Liver (tissue), 9 donors: ENCODE results near the gene MGAT4A. TPM values are rescaled to one million over a fixed set of nuclear protein-coding genes. Genes with fewer than 3 reads are reported as not detected.

Experiments
- DNase-seq: peaks from one replicate; pipeline ENCODE4 v3.0.0-alpha.2; 2017; ENCODE audit warnings: low spot score
- H3K27ac ChIP-seq, 2 donors: one replicate each; pipeline ENCODE4 v1.7.0; 2013; ENCODE audit warnings: inconsistent platforms in 2 of 2, low read length in 2 of 2, control low read depth in 1 of 2, low read depth in 1 of 2, mild to moderate bottlenecking in 1 of 2
- H3K27me3 ChIP-seq, 4 donors: one replicate each; pipeline versions ENCODE4 v1.6.1 to v1.7.0; 2013; ENCODE audit warnings: low read length in 3 of 4, inconsistent platforms in 1 of 4, mild to moderate bottlenecking in 1 of 4, moderate library complexity in 1 of 4; ENCODE audit not compliant: control insufficient read depth in 4 of 4, insufficient read depth in 4 of 4
- H3K36me3 ChIP-seq, 4 donors: one replicate each; pipeline versions ENCODE4 v1.6.1 to v1.7.0; 2013; ENCODE audit warnings: low read length in 3 of 4, mild to moderate bottlenecking in 3 of 4, low read depth in 1 of 4, moderate library complexity in 1 of 4; ENCODE audit not compliant: control insufficient read depth in 4 of 4, insufficient read depth in 3 of 4
- H3K4me1 ChIP-seq, 4 donors: one replicate each; pipeline versions ENCODE4 v1.6.1 to v1.7.0; 2013; ENCODE audit warnings: low read length in 3 of 4, mild to moderate bottlenecking in 3 of 4, moderate library complexity in 1 of 4; ENCODE audit not compliant: control insufficient read depth in 4 of 4, insufficient read depth in 4 of 4
- H3K4me3 ChIP-seq, 3 donors: one replicate each; pipeline versions ENCODE4 v1.6.1 to v1.7.0; 2013; ENCODE audit warnings: low read length in 3 of 3, control low read depth in 1 of 3, low read depth in 1 of 3, mild to moderate bottlenecking in 1 of 3
- H3K9ac ChIP-seq, 2 donors: one replicate each; pipeline ENCODE4 v1.7.0; 2013; ENCODE audit warnings: low read length in 2 of 2, mild to moderate bottlenecking in 2 of 2, moderate library complexity in 2 of 2, control low read depth in 1 of 2, low read depth in 1 of 2
- H3K9me3 ChIP-seq, 4 donors: one replicate each; pipeline versions ENCODE4 v1.6.1 to v1.7.0; 2013; ENCODE audit warnings: low read length in 3 of 4; ENCODE audit not compliant: control insufficient read depth in 4 of 4
- ATF3 ChIP-seq: IDR thresholded peaks from 2 replicates; pipeline ENCODE4 v1.6.1; 2016; ENCODE audit warnings: antibody characterized with exemption
- CTCF ChIP-seq: fragments of 150-350 bp; IDR thresholded peaks from 2 replicates; pipeline ENCODE4 v1.5.1; 2017; ENCODE audit warnings: improper control_type of control experiment, low read depth, low read length; ENCODE audit not compliant: missing input control
- EGR1 ChIP-seq, 2 donors: IDR thresholded peaks; 2 replicates each; pipeline ENCODE4 v1.6.1; 2016 to 2018; ENCODE audit warnings: antibody characterized with exemption in 2 of 2, low read depth in 2 of 2
- FOXA2 ChIP-seq: IDR thresholded peaks from 2 replicates; pipeline ENCODE4 v1.6.1; 2016; ENCODE audit warnings: antibody characterized with exemption
- GABPA ChIP-seq, 2 donors: IDR thresholded peaks in 1 of 2; conservative IDR thresholded peaks in 1 of 2; 2 replicates each; pipeline ENCODE4 v1.6.1; 2016; ENCODE audit warnings: antibody characterized with exemption in 2 of 2, mild to moderate bottlenecking in 1 of 2, moderate library complexity in 1 of 2
- HNF4A ChIP-seq, 2 donors: conservative IDR thresholded peaks; 2 replicates each; pipeline ENCODE4 v1.6.1; 2016; ENCODE audit warnings: antibody characterized with exemption in 2 of 2, mild to moderate bottlenecking in 2 of 2
- HNF4G ChIP-seq: IDR thresholded peaks from 2 replicates; pipeline ENCODE4 v1.6.1; 2016; ENCODE audit warnings: antibody characterized with exemption
- MAX ChIP-seq: IDR thresholded peaks from 2 replicates; pipeline ENCODE4 v1.6.1; 2016; ENCODE audit warnings: antibody characterized with exemption
- NR2F2 ChIP-seq: IDR thresholded peaks from 2 replicates; pipeline ENCODE4 v1.6.1; 2016; ENCODE audit warnings: antibody characterized with exemption
- RAD21 ChIP-seq, 2 donors: IDR thresholded peaks; 2 replicates each; pipeline ENCODE4 v1.6.1; 2016; ENCODE audit warnings: antibody characterized with exemption in 2 of 2, mild to moderate bottlenecking in 2 of 2
- REST ChIP-seq: IDR thresholded peaks from 2 replicates; pipeline ENCODE4 v1.6.1; 2016; ENCODE audit warnings: antibody characterized with exemption, mild to moderate bottlenecking
- RXRA ChIP-seq, 2 donors: IDR thresholded peaks; 2 replicates each; pipeline ENCODE4 v1.6.1; 2017 to 2018; ENCODE audit warnings: antibody characterized with exemption in 2 of 2, mild to moderate bottlenecking in 1 of 2
- SP1 ChIP-seq: IDR thresholded peaks from 2 replicates; pipeline ENCODE4 v1.6.1; 2018; ENCODE audit warnings: antibody characterized with exemption, mild to moderate bottlenecking
- YY1 ChIP-seq: IDR thresholded peaks from 2 replicates; pipeline ENCODE4 v1.6.1; 2016; ENCODE audit warnings: antibody characterized with exemption, mild to moderate bottlenecking
- ZBTB33 ChIP-seq: IDR thresholded peaks from 2 replicates; pipeline ENCODE4 v1.6.1; 2016; ENCODE audit warnings: antibody characterized with exemption
- WGBS: extraction: QIAGEN DNeasy Blood & Tissue Kit; methylation state at CpG from one replicate; pipeline ENCODE4 v1.1.7; 2013; 5-methylcytosine and 5-hydroxymethylcytosine counted together
- polyA plus RNA-seq, 2 donors: library from polyadenylated mRNA; stranded (reverse) in 1 of 2; unstranded in 1 of 2; fragments of 200-250 nt in 1 of 2; fragments of >200 nt in 1 of 2; fragmentation: Nextera tagmentation in 1 of 2; extraction: Ambion mirVana in 1 of 2; gene quantifications; one replicate each; pipeline versions ENCODE4 v1.2.1 to v1.2.3, GENCODE V29; 2013 to 2015
- total RNA-seq, 2 donors: library from RNA; depleted of rRNA; stranded (reverse); fragments of >200 nt; gene quantifications; one replicate each; pipeline ENCODE4 v1.2.3, GENCODE V29; 2014
- donor health status: healthy.
- donor health status: healthy.
- donor health status: healthy.
- donor health status: healthy.
- donor health status: healthy.

The MGAT4A gene
- total and polyA plus RNA-seq, 4 donors, result 2.7 to 17.3 (median 5.4) TPM

- no peak for DNase-seq
- no peak overlapping the region for H3K4me3 ChIP-seq
- H3K27ac ChIP-seq, result no peak overlapping the region
- 86% methylated on average over 1 of the region's 1 CpG for WGBS
- H3K4me1 ChIP-seq, result no peaks in the 10 kb centered on the region
- H3K9ac ChIP-seq, result no peak overlapping the region
- peaks cover 0 to 4% (median 0%) of the 10 kb centered on the region in 4 donors for H3K36me3 ChIP-seq
- H3K9me3 ChIP-seq, result no peaks in the 10 kb centered on the region
- no peak for TF ChIP-seq FOXA2
- no peak for TF ChIP-seq RXRA (IDR thresholded peaks at IDR 0.05)
- TF ChIP-seq MAX, result no peak
- TF ChIP-seq NR2F2, result no peak
- TF ChIP-seq HNF4A (conservative IDR thresholded peaks at IDR 0.05), result no peak
- no peak for TF ChIP-seq SP1
- no peak for TF ChIP-seq EGR1 (IDR thresholded peaks at IDR 0.05; ENCODE audit: low read depth in 2 of 2)
- no peak for TF ChIP-seq CTCF
- no peak for TF ChIP-seq HNF4G
- no peak for TF ChIP-seq GABPA (IDR thresholded peaks at IDR 0.05 in 1 of 2, conservative IDR thresholded peaks at IDR 0.05 in 1 of 2)
- TF ChIP-seq ATF3, result no peak
- no peak for TF ChIP-seq RAD21 (IDR thresholded peaks at IDR 0.05)
- no peak for TF ChIP-seq YY1
- TF ChIP-seq ZBTB33, result no peak
- H3K27me3 ChIP-seq, result no peaks in the 10 kb centered on the region
Measured at GRCh38 chr2:98650998-98651397, 79.9 kb downstream of the MGAT4A start.

GRCh38 chr2:98649992-98650375, 80.9 kb downstream of the MGAT4A start:
- no peak for TF ChIP-seq REST
- no peaks in the 10 kb centered on the region for H3K4me1 ChIP-seq
- peaks cover 0 to 4% (median 0%) of the 10 kb centered on the region in 4 donors for H3K36me3 ChIP-seq
- H3K4me3 ChIP-seq, result no peak overlapping the region
- no peak for DNase-seq
- H3K27ac ChIP-seq, result no peak overlapping the region
- H3K27me3 ChIP-seq, result no peaks in the 10 kb centered on the region
- 95% methylated on average over 1 of the region's 1 CpG for WGBS
- H3K9ac ChIP-seq, result no peak overlapping the region
- H3K9me3 ChIP-seq, result no peaks in the 10 kb centered on the region
